GM18511 (cell line): ENCODE data around the gene PRC1.
"Not testable (repeated sequence)": the region's sequence is repeated elsewhere in the genome, so short reads cannot be mapped to it uniquely, and the experiment has no call there.

Source experiments
- ATAC-seq: cut with Tn5 transposase; IDR thresholded peaks from one replicate; pipeline ENCODE4 v1.9.1; 2021; ENCODE audit warnings: mild to moderate bottlenecking, moderate library complexity; ENCODE audit not compliant: unreplicated experiment

Gene PRC1

DNA sequence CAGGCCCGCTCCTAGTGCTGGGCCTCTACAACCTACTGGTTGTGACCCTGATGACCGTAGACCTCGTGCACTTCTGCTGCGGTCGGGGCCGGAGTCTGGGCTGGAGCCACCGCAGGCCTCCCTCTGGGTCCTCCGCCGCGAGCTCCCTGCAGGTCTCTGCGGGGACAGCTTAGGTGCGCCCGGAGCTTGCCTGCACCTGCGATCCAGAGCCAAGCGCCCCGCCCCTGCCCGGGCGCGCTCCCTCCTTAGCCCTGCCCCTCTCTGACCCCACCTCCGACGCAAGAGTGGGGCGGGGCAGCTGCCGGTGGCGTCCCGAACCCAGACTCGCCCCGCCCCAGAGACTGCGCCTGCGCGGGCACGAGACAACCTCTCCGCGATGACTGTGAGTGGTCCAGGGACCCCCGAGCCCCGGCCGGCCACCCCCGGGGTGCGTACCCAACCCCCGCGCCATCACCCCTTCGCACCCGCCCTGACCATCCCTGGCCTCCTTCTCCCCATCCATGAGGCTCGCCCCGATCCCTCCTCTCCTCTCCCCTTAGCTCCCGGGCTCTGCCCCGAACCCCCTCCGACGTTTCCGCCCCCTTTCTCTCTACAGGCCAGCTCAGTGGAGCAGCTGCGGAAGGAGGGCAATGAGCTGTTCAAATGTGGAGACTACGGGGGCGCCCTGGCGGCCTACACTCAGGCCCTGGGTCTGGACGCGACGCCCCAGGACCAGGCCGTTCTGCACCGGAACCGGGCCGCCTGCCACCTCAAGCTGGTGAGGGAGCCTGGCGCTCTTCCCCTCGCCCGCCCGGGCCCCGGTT lies 59.2 kb downstream of the PRC1 start, which contains the start of gene UNC45A:
UNC45A (plus strand) TSS at position 337 of the 803 bp plus-strand sequence; CDS start at position 377, 40 bp downstream.
- peak; percentile 68 for ATAC-seq

DNA sequence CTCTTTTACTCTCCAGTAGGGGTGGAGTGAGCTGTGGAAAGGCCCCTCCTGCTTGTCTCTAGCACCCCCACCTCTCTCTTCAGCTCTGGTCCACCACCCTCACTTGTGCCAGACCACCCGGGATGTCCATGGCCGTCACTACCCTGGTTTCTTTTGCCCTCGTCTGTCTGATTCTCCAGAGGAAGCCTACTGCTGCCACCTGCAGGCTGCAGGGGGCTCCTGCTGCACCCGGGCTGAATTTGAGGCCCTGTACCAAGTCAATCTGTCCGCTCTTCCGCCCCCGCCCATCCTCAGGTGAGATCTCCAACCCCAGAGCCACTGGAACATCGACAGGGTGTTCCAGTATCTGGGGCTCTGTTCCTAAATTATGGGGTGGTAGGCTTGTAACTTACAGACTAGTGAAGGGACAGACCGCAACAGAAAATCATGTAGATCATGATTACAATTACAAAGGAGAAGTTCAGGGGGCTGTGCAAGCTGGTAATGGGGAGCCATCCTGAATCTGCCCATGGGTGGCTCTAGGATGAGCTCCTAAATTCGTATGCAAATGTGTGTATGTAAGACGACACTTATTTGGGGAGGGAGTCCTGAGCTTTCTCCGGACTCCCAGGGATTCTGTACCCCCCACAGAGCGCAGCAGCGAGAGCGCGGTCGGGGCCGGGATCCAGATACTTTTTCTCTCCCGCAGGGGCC lies 59.9 kb downstream of the PRC1 start:
- ATAC-seq, result peak; percentile 41

DNA sequence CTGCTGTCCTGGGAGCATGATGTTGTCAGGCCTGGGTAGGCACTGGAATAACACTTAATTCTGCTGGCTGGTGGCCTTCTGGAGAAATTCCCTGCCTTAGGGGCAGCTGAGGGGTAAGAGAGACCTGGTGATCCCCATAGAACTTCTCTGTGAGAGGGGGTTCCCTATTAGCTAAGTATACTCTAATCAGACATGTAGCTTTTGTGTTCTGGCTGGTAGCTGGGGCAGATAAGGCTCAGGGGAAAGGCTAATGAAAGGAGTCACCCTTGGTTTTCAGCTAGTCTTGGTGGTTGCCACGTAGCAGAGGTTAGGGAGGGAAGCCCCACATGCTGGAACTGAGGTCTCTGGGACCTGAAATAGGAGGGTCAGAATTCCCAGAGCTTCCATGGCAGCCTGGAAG lies 61.0 kb downstream of the PRC1 start:
- no peak for ATAC-seq

DNA sequence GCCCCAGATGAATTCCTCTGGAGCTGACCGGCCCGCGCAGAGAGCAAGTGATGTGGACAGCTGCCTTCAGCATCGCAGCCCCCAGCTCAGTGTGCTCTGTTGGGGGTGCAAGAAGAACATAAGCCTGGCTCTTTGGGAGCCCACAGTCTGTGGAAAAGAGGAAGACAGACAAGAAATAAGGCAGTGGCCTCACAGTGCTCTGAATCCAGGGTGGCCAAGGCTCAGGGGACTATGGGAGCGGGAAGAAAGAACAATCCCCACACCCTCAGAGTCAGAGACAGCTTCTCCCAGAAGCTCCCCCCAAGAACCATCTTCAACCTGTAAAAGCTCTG lies 61.7 kb downstream of the PRC1 start:
- ATAC-seq, result no peak

DNA sequence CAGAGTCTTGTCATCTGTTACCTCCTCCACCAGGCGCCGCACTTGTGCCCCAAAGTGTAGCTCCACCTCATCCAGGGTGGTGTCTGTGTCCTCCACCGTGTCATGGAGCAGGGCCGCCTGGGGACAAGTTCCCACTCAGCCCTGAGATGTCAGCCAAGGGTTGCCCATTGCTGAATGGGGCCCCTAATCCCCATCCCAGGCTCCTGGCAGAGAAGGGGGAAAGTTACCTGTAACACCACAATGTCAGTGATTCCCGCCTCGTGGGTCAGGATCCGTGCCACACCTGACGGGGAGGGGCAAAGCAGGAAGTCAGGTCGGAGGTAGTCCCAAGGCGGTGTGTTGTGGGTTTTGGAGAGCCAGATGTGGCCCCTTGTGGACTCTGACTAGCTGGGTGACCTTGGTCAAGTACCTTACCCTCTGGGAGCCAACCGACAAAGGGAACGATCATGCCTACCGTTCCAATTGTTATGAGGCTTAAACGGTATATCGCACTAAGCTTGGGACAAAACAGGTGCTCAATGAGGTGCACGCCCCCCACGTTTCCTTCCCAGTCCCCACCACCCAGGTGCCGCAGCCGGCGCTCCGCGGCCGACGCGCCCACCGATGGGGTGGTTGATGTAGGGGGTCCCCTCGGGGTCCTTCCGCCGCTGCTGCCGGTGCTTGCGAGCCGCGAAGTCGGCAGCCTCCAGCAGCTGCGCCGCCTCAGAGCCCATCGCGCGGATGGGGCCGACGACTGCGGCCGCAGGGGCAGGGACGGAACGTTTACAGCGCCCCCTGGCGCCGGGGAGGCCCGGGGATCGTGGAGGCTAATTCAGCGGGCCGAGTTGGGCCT lies 62.3 kb downstream of the PRC1 start, which contains the start of gene HDDC3:
HDDC3 (minus strand) TSS at position 722 of the 832 bp plus-strand sequence; CDS start at position 713, 9 bp downstream.
- ATAC-seq, result peak; percentile 52

DNA sequence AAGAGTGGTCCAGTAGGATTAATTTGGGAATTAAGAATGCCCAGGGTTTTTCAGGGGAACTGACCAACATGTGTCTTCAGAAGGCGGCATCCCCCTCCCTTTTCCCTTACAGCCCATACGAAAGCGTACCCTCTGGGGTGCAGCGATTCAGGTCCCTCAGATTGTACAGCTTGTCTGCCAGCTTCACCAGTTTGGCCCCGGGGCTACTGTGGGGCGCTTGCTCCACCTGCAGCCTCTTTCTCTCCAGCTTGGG lies 62.8 kb downstream of the PRC1 start:
- ATAC-seq, result no peak

DNA sequence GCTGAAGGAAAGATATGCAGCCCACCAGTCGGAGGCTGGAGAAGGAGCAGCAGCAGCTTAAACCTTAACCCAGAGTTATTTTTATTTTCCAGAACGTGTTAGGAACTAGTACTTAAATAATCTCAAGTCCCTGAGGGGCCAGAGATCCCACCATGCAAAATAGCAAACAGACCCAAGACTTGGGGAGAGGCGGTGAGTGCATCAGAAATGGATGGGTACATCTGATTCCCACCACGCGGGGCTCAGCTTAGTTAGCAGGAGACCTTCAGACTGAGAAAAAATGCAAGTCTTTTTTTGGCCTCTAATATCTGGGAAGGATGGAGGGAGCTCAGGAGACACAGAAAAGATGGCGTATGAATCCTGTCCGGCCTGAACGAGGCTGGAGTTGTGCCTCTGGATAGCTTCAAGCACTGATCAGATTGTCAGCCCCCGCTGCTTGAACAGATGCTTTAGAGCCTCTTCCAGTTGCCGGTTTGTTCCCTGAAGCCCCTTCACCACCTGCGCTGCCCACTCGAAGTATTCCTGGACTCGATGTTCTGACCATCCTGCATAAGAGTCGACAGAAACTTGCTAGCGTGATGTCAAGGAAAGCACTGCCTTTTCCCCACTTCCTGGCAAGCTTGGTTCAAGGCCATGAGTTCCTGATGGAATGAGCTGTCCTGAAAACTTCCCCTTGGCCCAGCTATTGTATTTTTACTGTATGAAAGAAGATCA lies 63.3 kb downstream of the PRC1 start:
- no peak for ATAC-seq

DNA sequence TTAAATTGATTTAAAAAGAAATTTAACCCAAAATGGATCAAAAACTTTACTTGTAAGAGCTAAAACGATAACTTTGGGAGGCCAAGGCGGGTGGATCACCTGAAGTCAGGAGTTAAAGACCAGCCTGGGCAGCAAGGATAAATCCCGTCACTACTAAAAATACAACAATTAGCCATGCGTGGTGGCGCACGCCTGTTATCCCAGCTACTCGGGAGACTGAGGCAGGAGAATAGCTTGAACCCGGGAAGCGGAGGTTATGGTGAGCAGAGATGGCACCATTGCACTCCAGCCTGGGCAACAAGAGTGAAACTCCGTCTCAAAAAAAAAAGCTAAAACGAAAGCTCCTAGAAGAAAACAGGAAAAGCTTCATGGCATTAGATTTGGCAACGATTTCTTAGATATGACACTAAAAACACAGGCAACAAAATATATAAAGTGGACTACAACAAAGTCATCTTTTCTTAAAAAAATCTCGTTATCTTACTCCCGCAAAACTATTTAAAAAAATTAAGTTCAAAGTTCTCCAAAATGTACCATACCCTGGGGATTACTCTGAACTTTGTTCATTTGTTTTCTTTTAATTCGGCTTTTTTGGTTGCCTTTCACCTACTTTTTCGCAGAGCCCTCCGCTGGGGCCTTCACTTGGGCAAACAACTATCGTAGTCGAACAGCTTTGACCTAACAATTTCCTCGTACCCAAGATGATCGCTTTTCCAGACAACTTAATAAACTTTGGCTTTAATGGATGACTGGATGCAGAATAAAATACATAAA lies 64.9 kb downstream of the PRC1 start:
- ATAC-seq, result peak; percentile 3

DNA sequence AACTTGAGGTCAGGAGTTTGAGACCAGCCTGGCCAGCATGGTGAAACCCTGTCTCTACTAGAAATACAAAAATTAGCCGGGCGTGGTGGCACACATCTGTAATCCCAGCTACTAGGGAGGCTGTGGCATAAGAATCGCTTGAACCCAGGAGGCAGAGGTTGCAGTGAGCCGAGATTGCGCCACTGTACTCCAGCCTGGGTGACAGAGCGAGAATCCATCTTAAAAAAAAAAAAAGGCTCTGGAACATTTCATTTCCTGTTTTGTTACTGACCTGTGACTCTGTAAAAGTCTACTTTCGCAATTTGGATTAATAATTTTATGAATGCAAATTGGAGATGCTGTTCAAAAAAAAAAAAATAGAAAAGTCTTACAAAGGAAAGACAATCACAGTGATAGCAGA lies 66.2 kb downstream of the PRC1 start:
- not testable (repeated sequence) for ATAC-seq

DNA sequence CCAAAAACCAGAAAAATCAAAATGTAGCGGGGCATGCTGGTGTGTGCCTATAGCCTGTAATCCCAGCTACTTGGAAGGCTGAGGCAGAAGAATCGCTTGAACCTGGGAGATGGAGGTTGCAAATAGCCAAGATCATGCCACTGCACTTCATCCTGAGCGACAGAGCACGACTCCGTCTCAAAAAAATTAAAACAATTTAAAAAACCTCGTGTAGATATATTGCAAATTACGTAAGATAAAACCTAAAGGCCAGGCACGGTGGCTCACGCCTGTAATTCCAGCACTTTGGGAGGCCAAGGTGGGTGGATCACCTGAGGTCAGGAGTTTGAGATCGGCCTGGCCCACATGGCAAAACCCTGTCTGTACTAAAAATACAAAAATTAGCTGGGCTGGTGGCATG lies 67.6 kb downstream of the PRC1 start:
- not testable (repeated sequence) for ATAC-seq

DNA sequence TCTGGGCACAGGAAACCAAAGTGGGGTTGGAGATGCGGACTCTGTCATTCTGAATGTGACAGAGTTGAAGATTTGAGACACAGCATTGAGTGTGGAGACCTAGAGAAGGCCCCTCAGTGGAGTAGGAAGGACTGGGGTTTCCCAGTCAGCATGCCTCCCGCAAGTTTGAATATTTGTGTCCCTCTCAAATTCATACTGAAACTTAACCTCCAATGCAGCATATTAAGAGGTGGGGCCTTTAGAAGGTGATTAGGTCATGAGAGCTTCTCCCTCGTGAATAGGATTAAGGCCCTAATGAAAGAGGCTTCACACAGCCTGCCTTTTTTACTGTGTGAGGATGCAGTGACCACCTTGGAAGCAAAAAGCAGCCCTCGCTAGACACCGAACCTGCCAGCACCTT lies 70.0 kb downstream of the PRC1 start:
- ATAC-seq, result peak; percentile 66

DNA sequence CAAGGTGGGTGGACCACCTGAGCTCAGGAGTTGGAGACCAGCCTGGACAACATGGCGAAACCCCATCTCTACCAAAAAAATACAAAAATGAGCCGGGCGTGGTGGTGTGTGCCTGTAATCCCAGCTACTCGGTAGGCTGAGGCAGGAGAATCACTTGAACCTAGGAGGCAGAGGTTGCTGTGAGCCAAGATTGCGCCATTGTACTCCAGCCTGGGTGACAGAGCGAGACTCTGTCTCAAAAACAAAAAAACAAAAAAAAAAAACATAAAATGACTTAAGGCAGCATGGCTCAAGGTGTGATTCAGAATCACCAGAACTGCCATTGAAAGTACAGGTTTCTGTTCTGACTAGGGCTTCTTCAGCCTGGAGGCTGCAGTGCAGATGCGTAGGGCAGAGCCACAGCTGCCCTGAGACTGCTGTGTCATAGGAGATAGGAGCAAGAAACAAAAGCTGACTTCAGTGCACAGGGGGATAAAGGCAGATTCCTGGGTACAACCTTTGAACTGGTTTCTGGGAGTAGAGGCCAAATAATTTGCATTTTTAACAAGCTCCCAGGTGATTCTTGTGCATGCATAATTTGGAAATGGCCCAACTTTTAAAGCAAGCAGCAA lies 71.5 kb downstream of the PRC1 start:
- ATAC-seq, result peak; percentile 91

DNA sequence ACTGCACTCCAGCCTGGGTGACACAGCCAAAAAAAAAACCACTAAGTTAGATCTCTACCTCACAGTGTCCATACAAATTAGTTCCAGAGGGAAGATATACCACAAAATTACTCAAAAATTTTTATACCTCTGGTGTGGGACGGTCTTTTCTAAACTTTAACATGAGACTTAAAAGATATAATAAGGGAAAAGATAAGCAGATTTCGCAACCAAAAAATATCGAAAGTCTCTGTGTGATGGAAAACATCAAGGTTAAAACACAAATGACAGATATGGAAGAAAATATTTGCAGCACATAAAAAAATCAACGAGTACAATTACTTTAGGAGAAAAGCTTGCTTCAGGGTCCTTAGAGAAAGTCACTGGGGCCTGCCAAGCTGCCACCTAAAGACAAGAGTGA lies 72.4 kb downstream of the PRC1 start:
- ATAC-seq, result no peak

DNA sequence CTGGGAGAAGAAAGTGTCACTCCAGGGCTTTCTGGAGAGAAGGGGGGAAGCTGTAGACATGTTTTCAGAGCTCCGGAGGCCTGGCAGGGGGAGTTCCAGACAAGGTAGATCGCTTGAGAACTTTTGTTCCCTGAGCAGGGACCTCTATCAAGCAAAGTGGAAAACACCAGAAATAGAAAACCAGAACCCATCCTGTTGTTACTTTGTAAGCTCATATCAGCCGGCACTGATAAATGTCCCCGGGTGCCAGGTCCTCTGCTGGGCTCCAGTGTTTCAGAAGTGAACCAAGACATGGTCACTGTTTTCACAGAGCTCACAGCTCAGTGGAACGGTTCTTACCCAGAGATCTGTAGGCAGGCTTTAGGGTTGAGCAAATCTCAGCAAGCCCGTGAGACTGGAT lies 75.5 kb downstream of the PRC1 start:
- no peak for ATAC-seq

DNA sequence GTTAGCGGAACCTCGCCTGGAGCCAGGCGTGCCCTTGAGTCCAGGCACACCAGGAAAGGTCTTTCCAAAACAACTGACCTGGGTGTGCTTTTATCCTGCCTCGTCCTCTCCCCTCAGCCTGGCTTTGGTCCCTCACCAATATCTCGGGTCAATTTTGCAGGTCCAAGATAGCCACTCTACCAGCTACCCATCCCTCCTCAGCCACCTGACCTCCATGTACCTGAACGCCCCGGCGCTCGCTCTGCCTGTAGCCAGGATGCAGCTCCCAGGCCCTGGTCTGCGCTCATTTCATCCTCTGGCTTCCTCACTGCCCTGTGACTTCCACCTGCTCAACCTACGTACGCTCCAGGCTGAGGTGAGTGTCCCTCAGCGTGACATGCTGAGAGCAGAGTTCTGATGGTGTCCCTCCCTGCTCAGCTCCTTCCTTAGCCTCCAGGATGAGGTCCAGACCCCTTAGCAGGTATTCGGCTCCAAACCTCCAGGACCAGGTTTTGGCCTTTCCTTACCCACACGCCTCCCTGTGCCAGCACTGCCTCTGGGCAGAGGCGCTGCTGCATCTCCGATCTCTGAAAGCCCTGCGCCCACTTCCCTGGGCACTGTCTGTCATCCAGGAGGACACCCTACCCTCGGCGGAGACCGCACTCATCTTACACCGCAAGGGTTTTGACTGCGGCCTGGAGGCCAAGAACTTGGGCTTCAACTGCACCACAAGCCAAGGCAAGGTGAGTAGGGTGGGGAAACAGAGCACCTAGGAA lies 76.1 kb downstream of the PRC1 start:
- ATAC-seq, result no peak

DNA sequence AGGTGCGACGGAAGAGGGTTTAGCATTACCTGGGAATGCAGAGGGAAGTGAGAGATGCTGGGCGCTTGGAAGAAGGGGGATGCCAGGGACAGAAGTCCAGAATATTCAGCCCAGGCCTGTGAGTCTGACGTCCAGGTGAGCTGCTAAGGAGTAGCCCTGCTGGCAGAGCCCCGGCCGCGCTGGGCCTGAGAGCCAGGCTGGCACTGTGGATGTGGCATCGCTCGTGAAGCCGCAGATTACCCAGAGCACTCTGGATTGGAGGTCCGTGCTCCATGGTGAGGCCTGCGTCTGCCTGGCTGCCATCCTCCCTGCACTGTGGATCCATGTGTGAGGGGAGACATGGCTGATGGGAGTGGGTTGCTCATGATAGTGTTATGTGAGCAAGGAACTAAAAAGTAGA lies 76.8 kb downstream of the PRC1 start:
- no peak for ATAC-seq

DNA sequence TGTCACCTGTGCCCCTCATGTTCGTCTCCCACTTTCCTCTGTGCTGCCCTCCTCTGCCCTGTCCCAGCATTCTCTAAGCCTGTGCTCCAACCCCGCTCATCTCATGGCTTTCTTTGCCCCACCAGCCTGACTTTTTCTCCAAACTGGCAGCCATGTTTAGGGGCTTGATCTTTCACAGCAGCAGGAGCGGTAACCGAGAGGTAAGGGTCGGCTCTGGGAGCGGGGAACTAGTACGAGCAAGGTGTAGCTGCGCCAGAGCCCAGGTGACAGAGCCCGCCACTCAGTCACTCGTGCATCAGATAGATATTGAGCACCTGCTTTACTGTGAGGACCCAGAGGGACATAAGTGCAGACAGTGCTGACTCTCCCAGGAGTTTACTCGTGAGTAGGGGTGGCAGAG lies 77.9 kb downstream of the PRC1 start:
- no peak for ATAC-seq
